GM21526 (cell line): ENCODE measurements around the gene TRA2A.
"Not testable (repeated sequence)": the region's sequence is repeated elsewhere in the genome, so short reads cannot be mapped to it uniquely, and the experiment has no call there.

Experiments used
- ATAC-seq: cut with Tn5 transposase; IDR thresholded peaks from one replicate; pipeline ENCODE4 v1.9.1; 2021; ENCODE audit warnings: moderate library complexity; ENCODE audit not compliant: unreplicated experiment, low FRiP score

The TRA2A gene

DNA sequence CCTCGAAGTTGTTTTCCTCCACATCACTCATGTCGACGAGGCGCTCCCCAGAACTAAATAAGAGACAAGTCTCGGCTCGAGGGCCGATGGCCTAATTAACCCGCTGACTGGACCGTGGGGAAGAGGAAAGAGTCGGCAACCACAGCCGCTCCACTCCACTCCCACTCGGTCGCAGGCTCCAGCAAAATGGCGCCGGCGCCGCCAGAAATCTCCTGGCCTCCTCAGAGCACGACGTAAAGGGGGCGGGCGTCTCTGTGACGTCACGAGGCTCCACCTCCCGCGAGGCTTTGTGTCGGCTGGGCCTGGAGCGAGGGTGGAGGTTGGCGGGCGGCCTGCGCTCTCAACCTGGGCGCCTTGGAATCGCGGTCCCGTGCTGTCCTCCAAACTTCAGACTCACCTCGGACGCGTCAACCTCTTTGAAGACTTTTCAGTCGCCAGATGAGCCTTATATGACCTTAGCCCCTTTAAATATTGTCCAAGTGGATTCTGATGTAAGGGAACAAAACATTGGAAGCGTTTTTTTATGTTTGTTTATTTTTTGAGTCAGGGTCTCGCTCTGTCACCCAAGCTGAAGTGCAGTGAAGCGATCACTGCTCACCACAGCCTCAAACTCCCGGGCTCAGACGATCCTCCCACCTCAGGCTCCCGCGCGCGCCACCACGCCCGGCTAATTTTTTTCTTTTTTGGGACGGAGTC lies at the start of gene TRA2A:
Gene TRA2A (minus strand): TSS at position 188 of the 696 bp plus-strand sequence. CDS start 157 bp downstream, at position 31.
- peak; percentile 91 for ATAC-seq

DNA sequence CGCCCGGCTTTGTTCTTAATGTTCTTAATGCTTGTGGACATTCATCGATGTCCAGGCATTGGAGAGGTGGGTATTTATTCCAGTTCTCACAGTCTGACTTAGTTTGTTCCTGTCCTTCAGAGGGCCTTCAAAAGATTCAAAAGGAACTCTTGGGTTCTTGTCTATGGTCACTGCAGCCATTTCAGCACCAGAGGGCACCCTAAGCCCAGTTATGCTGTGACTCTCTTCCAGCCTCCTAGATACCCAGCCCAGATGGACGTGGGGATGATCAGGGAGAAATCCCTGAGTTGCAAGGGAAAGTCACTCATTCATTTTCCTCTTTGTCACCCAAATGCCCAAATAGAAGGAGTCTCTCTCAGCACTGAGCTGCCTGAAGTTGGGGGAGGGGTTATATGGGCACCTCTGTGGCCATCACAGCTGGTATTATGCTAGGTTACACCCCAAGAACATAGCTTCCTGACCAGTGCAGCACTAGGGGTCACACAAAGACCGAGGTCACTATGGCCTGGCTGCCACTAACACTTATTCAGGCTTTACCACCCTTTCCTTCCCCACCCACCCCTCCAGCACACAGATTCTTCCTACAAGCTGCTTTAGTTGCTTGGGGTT lies 38.9 kb upstream of the TRA2A start:
- ATAC-seq: peak; percentile 77

DNA sequence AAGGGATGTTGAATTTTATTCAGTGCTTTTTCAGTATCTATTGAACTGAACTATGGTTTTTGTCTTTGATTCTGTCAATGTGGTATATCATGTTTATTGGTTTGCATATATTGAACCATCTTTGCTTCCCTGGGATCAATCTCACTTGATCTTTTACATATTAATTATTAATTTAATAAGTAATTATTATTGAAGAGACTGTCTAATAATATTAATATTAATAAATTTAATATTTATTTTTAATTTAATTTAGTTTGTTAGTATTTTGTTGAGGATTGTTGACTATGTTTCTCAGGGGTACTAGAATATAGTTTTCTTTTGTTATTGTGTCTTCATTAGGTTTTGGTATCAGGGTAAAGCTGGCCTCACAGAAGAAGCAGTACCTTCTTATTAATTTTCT lies 26.5 kb upstream of the TRA2A start:
- no peak for ATAC-seq

DNA sequence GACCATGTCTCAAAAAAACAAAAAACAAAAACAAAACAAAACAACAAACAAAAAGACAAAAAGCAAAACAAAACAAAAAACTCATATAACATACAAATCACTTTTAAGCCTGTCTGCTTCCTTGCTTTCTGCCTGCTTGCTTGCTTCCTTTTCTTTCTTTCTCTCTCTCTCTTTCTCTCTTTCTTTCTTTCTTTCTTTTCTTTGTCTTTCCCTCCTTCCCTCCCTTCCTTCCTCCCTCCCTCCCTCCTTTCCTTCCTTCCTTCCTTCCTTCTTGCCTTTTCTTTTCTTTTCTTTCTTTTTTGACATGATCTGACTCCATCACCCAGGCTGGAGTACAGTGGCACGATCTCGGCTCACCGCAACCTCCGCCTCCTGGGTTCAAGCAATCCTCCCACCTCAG lies 15.9 kb upstream of the TRA2A start:
- no peak for ATAC-seq

DNA sequence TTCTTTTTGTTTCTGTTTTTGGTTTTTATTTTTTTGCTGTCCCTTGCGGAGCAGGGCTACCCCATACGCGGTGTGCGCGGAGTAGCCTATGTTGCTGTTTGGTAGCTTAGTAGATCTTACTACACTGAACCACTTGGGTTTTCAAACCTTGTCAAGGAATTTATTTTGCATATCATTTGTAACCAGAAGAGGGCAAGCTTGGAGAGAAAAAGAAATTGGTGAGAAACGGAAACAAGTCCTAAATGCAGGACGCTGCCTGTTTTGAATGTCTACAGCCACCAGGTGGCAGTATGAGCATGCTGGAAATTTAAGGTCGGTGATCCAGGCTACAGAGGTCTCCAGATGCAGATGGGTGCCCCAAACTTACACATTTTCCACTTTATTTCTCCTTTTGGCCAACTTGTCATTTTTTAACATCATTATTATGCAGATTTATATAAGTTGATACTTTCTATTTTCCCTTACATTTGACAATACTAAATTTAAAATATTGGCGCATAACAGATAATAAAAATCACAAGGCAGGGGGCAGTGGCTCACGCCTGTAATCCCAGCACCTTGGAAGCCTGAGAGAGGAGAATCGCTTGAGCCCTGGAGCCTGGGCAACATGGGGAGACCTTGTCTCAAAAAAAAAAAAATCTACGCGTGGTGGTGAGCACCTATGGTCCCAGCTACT lies 15.3 kb upstream of the TRA2A start:
- peak; percentile 57 for ATAC-seq

DNA sequence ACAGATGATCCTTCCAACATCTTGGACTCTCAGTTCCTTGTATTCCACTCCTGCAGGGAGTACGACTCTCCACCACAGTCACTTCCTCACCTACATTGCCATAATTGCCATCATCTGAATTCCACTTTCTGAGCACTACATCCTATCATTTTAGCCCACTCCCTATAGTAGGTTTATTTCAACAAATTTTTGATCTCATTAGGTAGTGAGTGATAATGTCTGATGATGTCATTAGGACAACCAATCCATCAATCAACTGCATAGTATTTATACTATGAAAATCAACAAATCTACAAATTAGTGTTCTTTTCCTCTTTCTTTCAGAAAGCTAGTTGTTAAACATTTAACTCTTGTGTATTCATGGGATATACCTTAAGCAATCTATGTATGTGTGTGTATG lies 13.7 kb upstream of the TRA2A start:
- ATAC-seq: no peak

DNA sequence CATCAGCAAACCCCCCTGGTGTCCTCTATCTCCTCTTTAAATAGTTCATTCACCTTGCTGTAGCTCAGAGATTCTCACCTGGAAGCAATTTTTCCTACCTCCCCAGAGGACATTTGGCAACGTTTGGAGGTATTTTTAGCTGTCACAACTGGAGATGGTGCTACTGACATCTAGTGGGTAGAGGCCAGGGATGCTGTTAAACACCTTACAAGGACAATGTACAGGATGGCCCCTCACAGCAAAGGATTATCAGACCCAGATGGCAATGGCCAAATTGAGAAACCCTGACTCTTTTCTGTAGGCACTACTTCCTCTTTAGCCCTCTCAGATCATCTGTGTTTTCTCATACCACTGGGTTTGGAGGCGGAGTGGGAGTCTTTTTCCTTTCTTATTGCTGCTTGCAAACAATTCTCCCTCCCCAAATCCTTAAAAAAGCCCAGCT lies 13.2 kb upstream of the TRA2A start:
- ATAC-seq: peak; percentile 76

DNA sequence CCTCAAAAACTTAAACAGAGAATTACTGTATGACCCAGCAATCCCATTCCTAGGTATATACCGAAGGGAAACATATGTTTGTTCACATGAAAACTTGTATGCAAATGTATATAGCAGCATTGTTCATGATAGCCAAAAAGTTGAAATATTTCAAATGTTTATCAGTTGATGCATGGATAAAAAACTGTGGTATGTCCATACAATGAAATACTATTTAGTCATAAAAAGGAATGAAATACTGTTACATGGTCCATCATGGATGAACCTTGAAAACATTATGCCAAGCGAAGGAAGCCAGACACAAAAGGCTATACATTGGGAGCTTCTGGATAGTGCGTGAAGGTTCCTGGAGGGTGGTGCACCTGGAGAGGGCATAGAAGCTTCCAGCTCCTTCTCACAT lies 11.0 kb upstream of the TRA2A start:
- ATAC-seq: no peak

DNA sequence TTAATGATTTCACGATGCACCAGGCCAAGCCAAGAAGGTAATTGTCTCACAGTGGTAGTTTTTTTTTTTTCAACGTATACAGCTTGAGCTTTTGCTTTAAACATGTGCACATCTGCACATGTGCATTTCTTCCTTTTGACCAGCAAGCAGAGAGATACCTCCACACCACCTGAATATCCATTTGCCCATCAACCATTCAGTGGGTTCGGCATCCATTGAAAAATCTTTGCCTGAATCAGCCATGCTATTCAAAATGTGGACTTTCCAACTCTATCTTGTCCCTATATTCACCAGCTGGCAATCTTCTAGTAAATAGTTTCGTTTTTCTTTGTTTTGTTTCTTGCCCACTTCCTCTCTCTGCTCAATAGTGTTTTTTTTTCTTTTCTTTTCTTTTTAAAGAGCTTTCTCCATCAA lies 7.7 kb upstream of the TRA2A start:
- no peak for ATAC-seq

DNA sequence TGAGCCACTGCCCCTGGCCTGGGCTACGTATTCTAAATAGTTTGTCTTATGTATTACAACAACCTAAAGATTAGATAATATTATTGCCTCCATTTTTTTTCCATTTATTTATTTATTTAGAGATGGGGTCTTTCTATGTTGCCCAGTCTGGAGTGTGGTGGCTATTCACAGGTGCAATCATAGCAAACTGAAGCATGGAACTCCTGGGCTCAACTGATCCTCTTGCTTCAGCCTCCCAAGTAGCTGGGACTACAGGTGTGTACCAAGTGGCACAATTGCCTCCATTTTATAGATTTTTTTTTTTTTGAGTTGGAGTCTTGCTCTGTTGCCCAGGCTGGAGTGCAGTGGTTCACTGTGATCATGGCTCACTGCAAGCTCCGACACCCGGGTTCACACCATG lies 6.5 kb upstream of the TRA2A start:
- ATAC-seq: no peak

DNA sequence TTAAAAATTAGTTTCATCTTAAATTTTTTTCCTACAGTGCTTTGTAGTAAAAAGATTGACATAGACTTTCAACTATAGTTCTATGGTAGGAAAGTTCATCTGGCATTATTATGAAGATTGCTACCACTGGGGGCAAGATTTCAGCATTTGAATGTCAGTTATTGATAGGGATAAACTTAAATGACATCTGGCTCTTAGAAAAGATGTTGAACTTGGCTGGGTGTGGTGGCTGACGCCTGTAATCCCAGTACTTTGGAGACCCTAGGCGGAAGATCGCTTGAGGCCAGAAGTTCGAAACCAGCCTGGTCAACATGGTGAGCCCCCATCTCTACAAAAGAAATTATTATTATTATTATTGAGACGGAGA lies 1.4 kb upstream of the TRA2A start:
- no peak for ATAC-seq

DNA sequence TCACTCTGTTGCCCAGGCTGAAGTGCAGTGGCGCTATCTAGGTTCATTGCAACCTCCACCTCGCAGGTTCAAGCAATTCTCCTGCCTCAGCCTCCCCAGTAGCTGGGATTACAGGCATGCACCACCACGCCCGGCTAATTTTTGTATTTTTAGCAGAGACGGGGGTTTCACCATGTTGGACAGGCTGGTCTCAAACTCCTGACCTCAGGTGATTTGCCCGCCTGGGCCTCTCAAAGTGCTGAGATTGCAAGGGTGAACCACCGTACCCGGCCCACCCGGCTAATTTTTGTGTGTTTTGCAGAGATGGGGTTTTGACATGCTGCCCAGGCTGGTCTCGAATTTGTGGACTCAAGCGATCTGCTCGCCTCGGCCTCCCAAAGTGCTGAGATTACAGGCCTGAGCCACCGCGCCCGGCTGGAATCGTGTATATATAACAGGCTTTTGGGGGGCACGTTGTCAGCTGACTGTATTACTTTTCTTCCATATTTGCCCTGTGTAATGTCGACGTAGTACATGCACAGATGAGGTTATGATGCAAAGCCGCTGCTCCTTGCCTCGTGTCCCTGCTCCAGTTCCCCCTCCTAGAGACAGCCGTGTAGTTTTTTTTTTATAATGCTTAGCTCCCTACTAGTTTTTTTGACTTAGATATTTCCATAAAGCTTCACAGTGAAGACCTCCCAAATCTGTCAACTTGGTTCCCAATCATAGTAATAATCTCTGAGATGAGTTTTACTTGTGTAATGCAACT lies 883 bp upstream of the TRA2A start:
- no peak for ATAC-seq

DNA sequence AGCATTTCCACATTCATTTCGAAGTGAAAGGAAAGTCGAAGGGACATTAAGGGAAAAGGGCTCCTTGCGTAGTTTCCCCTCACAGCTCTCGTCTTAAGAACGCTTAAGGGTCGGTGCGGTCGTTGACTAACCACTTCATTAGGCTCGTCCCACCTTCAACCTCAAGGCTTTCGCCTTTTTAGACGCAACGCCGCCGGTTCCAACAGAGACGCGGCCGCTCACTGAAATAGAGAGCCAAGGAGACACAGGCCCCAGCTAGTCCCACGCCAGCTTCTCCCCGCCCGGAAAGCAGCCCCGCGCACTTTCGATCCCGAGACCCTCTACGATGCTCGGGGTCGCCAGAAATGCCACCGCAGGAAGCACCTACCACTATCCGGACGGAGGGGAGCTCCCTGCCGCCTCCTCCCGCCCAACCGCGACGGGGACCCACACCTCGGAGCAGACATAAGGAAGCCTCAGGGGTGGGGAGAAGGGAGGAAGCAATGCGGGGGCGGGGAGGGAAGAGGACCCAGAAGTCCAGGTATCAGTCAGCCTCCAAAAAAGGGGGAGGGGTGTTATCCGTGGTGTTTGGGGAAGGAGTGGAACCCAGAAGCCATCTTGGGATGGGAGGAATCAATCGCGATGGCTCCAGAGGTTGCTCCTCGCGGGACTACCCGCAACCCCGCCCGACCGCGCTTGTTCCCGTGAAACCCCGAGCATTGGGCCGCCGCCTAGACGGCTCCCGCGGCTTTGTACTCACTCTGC lies 559 bp downstream of the TRA2A start:
- ATAC-seq: peak; percentile 20

DNA sequence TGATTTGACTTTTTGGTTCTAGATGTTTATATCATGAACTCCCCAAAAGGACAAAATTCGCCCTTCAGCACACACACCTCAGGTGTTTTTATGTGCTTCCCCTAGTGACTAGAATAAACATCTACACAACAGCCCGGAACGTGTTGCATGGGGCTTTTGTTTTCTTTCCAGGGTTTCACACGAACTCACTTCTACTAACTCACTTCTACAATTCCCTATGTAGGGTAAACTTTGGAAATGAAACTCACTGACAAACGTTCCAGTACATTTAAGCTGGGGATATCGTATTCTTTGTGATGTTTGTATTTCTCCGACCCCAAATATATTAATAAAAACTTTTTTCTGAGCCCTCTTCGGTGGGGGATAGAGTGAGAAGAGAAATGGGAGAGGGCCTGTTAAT lies 1.4 kb downstream of the TRA2A start:
- ATAC-seq: peak; percentile 28

DNA sequence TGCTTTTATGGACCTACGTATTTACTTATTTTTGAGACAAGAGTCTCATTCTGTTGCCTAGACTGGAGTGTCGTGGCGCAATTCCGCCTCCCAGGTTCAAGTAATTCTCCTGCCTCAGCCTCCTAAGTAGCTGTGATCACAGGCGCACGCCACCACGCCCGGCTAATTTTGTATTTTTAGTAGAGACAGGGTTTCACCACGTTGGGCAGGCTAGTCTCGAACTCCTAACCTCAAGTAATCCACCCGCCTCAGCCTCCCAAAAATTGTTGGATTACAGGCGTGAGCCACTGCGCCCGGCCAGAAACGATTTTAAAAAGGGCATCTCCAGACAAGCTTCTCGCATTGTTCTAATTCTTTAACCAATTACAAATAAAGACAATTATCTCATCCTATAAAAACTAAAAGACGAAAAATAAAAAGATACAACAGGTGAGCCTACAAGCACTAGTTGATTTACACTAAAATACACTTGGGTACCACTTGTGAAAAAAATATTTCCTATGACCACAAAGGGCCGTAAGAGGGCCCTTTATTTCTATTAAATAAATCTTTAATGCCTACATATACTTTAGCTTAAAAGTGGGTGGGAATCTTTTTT lies 2.4 kb downstream of the TRA2A start:
- ATAC-seq: no peak

DNA sequence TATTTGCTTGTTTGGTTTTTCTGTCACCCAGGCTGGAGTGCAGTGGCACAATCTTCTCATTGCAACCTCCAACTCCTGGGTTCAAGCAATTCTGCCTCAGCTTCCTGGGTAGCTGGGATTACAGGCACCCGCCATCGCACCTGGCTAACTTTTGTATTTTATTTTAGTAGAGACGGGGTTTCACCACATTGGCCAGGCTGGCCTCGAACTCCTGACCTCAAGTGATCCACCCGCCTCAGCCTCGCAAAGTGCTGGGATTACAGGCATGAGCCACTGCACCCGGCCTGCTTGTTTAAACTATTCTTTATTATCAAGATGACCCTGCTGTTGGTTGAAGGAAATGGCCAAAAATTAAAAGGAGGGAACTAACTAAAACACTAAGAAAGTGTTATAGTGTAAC lies 6.2 kb downstream of the TRA2A start:
- ATAC-seq: not testable (repeated sequence)

DNA sequence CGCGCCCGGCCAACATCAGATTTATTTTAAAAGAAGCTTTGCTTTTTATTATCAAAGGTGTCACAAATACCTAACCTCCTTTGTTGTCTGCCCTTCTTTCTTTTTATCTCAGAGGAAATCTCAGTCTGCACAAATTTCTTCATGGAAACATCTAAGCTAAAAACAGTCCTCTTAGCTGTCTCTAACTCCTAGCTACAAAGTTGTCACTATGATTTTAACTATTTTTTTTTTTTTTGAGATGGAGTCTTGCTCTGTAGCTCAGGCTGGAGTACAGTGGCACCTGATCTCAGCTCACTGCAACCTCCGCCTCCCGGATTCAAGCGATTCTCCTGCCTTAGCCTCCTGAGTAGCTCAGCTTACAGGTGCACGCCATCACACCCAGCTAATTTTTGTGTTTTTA lies 7.3 kb downstream of the TRA2A start:
- ATAC-seq: no peak

DNA sequence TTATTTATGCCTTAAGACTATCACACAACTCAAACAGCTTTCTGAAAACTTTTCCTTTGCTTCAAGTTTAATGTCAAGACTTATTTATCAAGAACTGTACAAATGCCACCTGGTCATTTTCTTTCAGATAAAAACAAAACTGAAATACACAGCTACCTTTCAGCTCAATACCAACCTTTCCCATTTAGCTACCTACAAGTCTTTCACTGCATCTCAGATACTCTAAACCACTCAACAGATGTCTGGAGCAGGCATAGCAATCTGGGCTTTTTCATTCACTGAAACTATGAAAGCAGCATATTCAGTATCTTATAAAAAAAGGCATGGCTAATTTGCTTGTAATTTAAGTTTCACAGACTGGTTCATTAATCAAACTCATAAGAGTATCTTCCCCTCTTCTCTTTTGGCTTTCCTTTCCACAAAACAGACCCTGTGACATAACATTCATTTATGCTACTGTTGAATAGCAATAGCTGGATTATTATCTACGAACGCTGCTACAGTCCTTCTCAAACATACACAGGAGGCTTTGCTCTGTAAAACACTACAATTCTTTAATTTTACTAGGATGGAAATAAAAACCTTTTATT lies 8.2 kb downstream of the TRA2A start:
- peak; percentile 50 for ATAC-seq

DNA sequence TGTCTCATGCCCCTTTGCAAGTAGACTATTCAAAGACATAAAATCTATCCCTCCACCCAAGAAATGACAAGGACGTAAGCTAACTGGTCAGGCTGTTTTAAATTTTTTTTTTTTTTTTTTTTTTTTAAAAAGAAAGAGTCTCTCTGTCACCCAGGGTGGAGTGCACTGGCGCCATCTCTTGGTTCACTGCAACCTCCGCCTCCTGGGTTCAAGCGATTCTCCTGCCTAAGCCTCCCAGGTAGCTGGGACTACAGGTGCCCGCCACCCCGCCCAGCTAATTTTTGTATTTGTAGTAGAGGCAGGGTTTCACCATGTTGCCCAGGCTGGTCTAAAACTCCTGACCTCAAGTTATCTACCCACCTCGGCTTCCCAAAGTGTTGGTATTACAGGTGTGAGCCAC lies 11.2 kb downstream of the TRA2A start:
- ATAC-seq: no peak

DNA sequence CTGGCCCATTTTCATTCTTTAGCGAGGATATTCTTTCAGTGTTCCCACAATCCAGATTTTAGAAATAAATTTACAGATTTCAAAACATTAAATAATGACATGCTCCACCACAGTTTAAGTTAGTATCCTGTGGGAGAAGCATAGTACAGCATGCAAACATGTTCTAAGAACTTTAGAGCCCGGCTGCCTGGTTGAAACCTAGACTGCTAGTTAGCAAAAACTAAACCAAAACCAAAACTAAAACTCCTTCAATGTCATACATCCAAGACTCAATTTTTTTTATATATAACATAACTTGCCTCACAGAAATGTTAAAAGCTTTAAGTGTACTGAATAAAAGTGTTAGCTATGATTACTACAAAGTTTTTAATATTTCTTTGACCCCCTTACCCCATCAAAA lies 17.0 kb downstream of the TRA2A start:
- ATAC-seq: peak; percentile 58
